GM21717 (cell line): ENCODE measurements around the gene SREBF2.
"Not testable (repeated sequence)": the region's sequence is repeated elsewhere in the genome, so short reads cannot be mapped to it uniquely, and the experiment has no call there.

Source experiments
- ATAC-seq: cut with Tn5 transposase; IDR thresholded peaks from one replicate; pipeline ENCODE4 v1.9.1; 2021; ENCODE audit warnings: mild to moderate bottlenecking, moderate library complexity; ENCODE audit not compliant: unreplicated experiment

Gene SREBF2

DNA sequence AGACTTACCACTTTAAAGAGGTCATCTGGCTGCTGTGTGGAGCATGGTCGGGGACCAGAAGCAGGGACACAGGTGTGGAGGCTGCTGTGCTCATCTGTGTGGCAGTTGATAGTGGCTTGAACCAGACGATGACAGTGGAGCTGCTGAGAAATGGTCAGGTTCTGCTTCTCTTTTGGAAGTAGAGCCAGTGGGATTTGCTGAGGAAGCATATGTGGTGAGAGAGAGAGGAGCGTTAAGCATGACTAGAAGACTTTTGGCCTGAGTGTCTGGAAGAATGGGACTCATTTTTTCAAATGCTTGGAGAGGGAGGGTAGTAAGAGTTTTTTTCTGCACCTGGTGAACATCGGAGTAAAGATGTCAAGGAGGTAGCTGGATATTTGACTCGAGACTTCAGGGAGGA, 12.5 kb upstream of the SREBF2 start:
- no peak for ATAC-seq

DNA sequence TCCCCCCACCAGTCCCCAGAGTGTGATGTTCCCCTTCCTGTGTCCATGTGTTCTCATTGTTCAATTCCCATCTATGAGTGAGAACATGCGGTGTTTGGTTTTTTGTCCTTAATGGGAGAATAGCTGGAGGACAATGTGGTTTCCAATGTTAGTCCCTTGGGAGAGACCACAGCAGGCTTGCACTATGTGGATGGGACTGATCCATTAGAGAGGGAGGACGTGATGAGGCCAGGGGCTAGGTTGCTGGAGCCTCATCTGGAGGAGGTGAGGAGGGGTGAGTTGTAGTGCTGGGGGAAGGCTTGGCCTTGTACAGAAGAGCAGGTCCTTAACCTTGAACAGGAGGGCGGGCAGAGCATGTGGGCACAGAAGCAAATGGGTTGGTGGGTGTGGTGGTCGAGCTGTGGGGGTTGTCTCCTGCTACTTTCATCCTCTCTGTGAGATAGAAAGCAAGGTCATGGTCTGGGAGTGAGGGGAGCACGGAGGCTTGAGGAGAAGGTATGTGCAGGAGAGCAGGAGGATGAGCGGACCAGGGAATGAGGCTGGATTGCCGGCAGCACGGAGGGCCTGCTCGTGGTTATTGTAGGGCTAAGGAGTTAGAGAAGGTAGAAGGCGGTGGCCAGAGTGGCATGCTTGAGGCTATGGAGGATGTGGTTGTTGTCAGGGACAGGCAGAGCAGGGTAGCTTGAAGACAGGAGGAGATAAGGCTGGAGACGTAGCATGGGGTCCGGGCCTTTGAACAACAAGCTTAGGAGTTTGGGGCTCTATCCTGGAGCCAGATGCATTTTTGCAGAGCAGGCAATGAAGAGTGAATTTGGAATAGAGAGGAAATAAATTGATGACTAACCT, 11.2 kb upstream of the SREBF2 start:
- ATAC-seq = no peak

DNA sequence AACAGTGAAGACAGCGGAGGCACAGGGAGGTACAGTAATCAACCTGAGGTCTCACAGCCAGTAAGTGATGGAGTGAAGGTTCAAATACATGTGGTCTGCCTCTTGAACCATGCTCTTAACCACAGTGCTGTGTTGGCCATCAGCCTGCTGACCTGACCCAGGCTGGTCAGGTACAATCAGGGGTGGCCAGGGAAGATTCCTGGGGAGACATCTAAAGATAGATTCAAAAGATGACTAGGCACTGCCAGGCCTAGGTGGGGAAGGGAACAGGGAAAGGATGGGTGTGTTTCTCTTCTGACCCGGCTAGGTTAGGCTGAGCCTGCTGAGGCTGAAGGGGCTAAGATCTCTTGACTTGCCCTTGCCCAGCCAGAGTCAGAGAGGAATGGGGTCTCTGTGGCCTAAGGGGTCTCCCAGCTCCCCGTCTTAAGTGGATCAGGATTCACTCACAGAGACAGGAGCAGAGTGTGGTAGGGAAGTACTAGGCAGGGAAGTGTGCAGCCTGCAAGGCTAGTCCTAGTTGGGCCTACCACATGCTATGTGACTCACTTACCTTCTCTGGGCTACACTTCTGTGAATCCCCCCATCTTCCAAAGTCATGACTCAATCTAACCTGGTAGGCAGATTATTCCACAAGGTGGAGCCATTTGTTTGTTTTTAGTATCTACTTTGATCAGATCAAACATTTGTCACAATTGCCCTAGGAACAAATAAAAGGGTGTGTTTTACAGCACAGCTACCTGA, 10.4 kb upstream of the SREBF2 start:
- no peak for ATAC-seq

DNA sequence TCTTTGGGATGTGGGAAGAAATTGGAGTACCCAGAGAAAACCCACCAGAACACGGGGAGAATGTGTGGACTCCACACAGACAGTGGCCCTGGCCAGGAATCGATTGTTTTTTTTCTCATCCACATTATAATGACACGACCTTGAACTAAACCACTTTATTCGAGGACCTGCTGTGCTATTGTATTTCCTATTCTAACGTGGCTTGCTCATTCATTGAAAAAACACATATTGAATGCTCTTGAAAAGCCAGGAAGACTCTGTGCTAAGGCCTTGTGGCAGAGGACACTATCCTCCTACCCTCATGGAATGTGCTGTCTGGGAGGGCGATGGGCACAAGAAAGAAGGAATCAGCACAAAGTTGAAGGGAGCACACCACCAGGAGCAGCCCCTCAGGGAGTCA, 9.1 kb upstream of the SREBF2 start:
- ATAC-seq = no peak

DNA sequence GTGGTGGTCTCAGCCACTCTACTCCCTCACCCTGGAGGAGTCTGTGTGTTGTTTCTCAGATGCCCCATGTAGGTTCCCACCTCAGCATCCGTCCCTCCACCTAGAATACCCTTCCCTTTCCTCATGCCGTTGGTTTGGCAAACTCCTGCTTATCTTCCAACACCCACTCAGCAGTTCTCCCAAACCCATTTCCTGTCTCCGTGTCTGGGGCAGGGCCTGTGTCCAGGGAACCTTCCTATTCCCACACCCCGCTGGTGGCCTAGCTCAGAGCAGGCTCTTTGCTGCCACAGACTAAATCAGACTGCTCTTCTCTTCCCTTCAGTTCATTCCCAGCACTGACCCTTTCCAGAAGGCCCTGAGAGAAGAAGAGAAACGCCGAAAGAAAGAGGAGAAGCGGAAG, 7.5 kb upstream of the SREBF2 start:
- ATAC-seq = no peak

DNA sequence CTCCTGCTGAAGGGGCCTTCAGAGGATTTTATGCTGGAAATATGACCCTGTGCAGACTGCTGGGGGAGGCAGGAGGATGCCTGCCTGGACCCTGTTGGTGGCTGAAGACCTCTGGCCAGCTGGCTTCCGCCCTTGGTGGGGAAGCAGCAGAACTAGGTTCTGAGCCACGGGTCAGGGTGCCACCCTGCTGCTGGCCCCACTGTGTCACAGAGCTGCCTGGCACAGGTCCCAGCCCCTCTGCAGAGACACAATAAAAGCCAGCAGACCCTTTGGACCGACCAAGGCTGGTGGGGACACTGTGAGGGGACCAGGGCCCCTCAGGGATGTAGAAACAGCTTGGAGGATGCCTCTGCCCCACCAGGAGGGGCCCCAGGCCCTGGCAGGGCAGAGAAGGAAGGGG, 6.9 kb upstream of the SREBF2 start:
- no peak for ATAC-seq

DNA sequence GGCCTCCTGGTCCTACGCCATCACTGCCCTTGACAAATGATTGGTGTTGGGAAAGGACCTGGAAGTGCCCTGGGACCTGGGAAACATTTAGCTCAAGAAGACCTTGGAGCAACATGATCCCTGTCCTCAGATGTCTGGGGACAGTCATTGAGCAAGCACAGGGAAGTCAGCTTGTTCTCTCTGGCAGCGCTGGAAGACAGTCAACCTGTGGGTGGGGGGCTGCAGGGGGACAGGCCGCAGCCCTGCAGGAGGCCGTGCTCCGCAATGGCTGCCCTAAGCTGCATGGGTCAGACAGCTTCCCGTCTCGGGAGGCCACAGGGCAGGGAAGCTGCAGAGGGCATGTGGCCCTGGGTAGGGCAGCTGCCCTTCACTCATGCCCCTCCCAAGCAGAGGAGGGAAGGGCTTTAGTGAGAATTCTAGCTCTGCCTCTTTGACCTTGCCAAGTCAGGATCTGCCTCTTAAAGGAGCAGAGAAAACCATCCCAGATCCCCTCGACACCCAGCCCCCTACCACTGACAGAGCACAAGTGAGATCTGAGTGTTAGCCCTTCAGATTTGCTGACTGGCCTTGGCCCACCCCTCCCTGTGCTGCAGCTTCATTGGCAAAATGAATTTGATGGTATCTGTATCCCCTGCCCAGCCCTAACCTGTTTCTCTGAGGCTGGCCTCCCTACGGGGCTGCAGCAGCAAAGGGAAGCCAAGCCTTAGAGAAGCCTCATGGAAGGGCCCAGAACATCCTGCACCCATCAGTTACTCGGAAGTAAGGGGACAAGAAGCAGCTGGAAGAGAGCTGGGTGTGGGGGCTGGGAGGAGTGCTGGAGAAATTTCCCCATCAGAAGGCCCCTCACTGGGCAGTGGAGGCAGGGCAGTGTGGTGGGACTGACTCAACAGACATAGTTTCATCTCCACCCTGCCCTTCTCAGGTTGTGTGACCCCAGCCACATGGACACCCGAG, 6.2 kb upstream of the SREBF2 start:
- no peak for ATAC-seq

DNA sequence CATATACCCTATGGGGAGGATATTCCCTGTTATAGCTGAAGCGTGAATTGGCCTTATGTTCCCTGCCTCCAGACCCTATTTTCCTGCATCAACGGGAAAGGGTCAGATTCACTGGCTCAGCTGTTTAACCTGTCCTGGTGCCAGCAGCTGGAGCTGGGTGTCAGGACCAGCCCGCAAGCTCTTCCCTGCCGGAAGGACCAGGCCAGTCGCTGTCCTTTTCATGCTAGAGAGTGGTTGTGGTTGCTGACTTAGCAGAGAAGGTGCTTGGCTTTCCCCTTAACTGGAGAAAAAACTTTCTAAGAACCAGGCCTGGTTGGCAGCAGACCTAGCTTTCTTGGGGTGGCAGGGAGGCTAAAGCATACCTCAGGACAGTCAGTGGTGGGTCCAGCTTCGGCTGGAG, 5.2 kb upstream of the SREBF2 start:
- no peak for ATAC-seq

DNA sequence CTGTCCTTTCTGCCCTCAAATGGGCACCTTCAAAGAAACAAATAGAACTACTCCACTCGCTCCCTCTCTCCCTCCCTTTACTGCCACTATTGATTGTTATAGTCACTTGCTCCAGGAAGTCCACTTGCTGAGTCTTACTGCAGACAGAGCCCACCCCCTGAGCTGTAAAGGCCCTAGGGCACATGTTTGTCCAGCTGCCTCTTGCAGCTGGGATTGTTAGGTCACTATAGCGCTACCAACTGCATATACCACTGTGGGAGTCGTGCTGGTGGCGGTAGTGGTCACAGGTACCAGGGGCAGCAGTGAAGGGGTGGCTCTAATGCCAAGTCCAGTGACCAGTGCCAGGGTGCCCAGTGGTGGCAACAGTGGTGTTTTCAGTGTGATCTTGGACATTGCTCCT, 4.4 kb upstream of the SREBF2 start:
- no peak for ATAC-seq

DNA sequence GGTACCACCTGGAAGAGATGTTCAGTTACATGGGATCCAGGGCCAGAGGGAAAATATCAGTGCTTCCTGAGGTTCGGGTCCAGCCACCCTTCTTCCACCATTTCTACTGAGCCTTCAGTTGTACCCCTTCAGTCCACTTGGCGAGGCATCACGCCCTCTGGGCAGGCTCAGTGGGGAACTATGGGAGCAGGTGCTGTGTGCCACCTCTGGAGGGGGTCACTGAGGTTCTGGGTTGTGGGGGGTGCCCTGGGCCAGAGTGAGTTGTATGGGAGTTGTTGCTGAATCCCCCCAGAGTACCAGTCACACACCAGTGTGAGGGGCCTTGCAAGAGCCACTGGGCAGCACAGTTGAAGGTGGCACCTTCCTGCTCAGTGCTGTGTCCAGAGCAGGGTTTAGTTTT, 2.7 kb upstream of the SREBF2 start:
- ATAC-seq = no peak

DNA sequence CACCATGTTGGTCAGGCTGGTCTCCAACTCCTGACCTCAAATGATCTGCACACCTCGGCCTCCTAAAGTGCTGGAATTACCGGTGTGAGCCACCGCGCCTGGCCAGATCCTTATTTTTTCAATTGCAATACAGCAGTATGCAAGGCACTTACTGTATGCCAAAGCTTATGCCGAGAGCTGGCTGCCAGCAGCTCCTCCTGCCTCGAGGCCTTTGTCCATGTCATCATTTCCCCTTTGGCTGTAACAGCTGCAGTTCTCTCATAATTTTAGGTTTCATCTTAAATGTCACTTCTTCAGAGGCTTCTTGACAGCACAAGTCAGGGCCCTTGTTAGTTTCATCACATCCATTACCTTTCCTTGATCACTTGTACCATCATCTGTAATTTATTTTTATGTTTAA, 1.5 kb upstream of the SREBF2 start:
- ATAC-seq = no peak

DNA sequence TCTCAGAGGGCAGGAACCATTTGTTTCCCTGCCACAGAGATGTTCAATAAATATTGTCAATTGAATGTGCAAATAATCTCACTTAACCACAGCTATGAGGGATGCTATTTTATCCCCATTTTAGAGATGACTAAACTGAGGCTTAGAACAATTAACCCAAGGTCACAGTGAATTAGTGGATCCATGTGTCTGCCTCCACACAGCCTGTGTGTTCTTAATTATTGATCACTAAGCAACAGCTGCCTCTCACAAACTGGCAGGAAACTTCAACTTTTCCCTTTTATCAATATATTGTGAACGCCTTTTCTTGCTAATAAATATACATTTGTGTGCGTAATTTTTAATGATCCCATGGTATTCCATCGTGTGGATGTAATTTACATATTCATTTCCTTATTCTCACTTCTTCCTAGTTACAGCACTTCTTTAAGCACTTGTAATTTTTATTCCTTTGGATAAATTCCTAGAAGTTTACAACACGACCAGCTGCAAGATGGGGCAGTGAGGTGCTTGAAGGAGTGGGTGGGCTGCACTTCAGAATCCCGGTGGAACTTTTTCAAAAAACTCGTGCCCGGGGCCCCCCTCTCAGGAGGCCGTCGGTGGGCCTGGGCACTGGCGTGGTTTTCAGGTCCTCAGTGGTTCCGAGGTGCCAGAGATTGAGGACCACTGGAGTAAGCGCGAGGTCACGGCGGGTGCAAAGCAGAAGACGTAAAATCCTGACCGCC, 915 bp upstream of the SREBF2 start:
- peak; percentile 1 for ATAC-seq

DNA sequence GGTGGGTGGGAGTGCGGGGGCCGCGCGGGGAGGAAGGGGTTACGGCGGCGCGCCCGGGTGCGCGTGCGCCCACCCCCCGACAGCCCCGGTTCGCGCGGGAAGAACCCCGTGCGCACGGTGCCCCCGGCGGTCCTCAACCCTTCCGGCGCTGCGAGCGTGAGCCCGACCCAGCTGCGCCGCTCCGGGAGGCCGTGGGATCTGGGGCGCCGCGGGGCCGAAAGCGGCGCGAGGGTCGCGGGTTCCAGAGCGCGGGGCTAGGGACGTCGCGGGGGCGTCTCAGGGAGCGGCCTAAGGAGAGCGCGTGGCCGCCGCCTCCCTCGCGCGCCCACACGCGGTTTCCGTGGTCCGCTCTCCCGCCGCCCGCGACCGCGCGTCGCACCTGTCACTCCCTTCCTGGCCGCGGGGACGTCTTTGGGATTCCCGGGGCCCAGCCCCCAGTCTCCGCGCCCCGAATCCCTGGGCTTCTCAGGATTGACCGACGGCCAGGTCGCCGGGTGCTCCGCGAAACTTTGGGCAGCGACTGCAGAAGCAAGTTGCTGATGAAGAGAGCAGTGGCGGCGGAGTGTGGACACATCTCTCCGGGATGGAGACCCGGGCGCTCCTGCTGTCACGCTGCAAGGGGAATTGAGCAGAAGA, 582 bp downstream of the SREBF2 start:
- ATAC-seq = peak; percentile 21

DNA sequence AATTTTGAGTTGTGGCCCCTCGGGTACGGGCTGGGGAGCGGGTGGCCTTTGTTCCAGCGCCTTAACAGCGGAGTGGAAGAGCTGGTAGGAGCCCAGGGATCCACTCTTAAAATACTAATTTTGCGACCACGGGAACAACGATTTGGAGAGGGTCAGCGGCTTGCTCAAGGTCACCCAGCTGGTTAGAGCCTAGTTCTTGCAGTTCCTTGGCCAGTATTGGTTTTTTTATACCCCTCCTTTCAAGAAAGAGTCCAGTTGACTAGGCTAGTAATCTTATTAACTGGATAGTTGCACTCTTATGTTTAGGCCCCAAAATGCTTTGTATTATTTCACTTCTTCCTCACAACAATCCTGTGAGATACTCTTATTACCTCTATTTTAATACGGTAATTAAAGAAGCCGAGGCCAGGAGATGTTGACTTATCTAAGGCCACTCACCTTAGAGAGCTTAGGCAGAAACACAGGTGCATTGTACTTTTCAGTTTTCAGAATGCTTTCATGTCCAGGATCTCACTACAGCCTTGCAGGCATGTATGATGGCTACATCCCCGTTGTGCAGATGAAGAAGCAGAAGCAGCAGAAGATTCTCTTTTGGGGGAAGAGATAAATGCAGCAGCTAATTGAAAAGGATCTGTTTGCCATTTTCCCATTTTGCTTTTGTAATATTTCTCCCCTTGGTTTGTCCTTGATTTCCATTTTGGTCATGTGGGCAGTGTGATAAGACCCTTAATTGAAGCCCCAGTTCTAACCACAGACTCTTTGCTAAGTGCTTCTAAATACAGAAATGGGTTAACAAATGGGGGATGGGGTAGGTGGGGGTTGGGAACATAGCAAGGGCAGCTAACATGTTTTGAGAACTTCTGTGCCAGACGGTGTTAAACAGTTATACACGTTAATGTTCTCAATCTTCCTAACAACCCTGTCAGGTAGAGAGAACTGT, 1.4 kb downstream of the SREBF2 start:
- no peak for ATAC-seq

DNA sequence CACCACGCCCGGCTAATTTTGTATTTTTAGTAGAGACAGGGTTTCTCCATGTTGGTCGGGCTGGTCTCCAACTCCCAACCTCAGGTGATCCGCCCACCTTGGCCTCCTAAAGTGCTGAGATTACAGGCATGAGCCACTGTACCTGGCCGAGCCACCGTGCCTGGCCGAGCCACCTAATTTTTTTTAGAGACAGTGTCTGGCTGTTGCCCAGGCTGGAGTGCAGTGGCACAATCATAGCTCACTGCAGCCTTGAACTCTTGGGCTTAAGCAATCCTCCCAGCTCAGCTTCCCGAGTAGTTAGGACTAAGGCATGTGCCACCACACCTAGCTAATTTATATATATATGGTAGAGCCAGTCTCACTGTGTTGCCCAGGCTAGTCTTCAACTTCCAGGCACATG, 2.6 kb downstream of the SREBF2 start:
- not testable (repeated sequence) for ATAC-seq

DNA sequence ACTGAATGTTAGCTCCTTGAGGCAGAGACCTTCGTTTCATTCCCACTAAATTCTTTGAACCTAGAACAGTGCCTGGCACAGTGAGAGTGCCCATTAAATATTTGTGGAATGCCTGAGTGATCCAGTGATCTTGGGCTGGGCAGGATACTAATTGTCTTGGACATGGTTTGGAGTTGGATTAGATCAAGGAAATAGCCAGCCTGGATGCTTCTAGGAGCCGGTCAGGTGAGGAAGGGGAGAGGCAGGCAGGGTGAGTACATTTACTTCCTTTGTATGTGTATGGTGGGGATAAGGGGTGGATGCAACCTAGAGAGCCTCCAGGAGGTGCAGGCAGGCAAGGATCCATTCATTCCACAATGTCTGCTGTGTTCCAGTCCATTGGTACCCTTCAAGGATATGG, 3.6 kb downstream of the SREBF2 start:
- no peak for ATAC-seq

DNA sequence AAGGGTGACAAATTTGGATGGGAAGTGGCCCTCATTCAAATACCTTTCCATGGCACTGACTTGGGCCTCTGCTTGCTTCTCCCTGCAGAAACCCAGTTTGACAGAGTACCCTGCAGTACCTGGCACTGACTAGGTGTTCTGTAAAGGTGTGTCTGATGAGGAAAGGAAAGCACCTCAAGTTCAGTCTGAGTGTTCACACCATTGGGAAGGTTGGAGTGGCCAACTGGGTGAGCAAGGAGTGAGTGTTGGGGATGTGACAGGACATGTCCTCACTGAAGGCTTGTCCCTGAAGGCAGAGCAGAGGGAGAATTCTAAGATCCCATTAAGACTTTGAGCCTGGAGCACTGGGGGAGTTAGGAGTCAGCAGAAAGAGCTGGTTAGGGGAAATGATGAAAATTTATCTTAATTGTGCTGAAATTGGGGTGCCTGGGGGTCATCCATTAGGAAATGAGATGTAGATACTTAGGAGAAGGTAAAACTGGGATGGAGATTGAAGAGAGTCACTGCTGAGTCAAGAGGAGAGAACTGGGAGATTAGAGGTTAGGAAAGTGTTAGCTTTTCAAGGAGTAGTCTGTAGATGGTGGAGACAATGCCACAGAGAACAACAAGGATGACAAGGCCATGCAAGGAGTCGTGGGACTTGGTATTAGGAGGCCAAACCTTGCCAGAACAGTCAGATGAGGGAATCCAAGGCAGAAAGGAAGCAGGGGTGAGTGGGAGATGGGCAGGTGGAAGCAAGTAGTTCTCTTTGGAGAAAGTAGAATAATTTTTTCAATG, 6.1 kb downstream of the SREBF2 start:
- no peak for ATAC-seq

DNA sequence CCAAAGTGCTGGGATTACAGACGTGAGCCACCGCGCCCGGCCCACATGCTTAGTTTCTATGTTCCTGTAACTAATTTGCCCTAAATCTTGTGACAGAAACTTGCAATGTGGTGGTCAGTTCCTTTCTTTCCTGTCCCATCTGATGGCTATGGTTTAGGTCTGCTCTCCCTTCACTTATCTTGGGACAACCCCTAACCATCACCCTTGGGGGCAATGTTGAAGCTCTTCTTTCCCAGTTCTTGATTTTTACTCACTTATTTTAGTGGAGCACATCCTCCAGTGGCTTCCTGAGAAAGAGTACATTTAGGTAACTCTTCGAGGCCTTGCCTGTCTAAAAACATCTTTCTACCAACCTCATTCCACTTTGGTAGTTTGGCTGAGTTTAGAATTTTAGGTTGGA, 7.3 kb downstream of the SREBF2 start:
- ATAC-seq = no peak
